GM12874 (cell line): ENCODE measurements around the gene B9D2.

Source experiments
- TF ChIP-seq, protein P1 (sequence below): IDR thresholded peaks from 2 replicates; pipeline ENCODE4 v1.5.1; 2011; ENCODE audit warnings: low read depth, mild to moderate bottlenecking, control low read depth, low read length, moderate library complexity; ENCODE audit not compliant: insufficient read depth

The B9D2 gene

DNA sequence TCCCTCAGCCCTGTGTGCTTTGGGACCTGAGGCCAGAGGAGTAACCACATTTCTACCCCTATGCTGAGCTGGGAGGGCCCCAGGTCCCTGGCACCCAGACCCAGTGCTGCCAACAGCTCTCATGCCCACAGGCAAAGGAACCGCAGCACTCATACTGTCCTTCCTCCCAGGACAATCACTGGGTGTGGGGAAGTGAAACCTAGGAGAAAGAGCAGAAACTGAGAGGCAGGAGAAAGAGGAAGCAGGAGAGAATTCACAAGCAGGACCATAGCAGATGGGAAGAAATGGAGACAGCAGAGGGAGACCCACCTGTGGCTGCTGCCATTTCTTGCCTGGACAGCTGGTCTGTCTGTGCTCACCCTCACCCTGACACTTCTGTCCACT lies 35.1 kb downstream of the B9D2 start:
- TF ChIP-seq, protein P1, sequence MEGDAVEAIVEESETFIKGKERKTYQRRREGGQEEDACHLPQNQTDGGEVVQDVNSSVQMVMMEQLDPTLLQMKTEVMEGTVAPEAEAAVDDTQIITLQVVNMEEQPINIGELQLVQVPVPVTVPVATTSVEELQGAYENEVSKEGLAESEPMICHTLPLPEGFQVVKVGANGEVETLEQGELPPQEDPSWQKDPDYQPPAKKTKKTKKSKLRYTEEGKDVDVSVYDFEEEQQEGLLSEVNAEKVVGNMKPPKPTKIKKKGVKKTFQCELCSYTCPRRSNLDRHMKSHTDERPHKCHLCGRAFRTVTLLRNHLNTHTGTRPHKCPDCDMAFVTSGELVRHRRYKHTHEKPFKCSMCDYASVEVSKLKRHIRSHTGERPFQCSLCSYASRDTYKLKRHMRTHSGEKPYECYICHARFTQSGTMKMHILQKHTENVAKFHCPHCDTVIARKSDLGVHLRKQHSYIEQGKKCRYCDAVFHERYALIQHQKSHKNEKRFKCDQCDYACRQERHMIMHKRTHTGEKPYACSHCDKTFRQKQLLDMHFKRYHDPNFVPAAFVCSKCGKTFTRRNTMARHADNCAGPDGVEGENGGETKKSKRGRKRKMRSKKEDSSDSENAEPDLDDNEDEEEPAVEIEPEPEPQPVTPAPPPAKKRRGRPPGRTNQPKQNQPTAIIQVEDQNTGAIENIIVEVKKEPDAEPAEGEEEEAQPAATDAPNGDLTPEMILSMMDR, result no peak

DNA sequence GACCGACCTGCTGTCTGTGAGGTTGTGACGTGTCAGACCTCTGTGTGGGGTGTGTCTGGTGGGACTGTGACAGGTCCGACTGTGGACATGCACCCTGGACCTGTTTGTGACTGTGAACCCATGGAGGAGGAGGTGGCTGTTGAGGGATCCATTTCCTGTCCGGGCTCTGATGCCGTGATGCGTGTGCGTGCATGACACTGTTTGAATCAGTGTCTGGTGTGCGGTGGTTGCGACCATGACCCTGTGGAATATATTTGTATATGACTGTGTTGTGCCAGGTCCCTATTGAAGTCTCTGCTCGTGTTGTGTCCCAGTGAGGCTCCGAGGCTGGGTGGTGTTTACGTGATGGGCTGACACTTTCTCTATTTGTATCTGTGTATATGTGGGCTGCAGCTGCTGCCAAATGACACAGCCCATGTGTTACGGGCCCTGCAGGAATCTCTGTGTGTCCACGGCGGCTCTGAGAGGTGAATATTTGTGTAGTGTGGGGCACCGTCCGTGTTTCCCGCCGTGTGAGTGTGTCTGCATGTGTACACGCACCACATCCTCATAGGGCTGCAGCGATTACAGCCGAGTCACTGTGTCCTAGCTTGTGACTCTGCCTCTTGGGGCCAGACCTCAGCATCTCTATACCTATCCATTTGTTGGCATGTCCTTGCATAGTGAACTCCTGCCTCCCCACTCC lies 35.6 kb downstream of the B9D2 start:
- TF ChIP-seq, protein P1, result no peak

DNA sequence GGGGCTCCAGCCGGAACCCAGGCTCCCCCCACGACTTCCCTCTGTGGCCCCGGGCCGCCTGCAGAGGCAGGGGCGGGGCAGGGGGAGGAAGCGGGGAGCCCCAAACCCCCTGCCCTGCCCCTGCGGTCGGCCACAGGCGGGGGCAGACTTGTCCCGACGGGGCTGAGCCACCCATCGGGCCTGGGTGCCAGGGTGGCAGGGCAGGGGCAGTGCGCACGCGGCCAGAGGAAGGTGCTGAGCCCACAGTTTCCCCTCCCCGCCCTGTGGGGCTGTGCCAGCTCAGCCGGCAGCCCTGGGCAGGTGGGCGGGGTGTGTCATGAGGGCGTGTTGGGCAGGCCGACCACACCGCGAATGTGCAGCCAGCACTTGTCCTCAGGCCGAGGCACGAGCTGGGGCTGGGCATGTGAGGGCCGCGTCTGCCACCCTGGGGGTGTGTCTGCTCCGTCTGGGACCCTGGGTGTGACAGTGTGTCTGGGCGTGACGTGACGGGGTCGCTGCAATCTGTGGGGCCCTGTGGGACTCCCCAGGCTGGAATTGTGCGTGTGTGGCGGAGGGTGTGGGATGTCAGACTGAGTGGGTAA lies 36.3 kb downstream of the B9D2 start:
- TF ChIP-seq, protein P1, result no peak

DNA sequence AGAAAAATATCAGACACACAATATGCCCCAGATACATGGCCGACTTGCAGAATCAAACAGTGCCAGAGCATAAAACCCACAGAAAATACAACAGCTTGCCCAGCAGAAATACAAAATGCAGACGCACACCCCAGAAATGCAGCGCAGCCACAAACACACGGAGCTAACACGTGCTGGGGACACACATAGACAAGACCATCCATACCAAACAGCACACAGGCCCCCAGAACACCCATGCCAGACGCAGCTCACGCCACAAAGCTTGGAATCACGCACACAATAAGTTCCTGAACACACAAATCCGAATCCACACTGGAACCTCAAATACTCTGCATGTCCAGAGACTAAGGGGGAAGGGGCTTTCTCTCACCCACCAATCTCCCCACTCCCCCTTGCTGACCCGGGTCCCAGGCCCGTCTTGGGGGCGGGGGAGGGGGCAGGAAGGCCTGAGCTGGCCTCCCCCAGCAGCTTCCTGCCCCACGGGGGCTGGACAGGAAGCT lies 36.8 kb downstream of the B9D2 start:
- TF ChIP-seq, protein P1, result no peak

DNA sequence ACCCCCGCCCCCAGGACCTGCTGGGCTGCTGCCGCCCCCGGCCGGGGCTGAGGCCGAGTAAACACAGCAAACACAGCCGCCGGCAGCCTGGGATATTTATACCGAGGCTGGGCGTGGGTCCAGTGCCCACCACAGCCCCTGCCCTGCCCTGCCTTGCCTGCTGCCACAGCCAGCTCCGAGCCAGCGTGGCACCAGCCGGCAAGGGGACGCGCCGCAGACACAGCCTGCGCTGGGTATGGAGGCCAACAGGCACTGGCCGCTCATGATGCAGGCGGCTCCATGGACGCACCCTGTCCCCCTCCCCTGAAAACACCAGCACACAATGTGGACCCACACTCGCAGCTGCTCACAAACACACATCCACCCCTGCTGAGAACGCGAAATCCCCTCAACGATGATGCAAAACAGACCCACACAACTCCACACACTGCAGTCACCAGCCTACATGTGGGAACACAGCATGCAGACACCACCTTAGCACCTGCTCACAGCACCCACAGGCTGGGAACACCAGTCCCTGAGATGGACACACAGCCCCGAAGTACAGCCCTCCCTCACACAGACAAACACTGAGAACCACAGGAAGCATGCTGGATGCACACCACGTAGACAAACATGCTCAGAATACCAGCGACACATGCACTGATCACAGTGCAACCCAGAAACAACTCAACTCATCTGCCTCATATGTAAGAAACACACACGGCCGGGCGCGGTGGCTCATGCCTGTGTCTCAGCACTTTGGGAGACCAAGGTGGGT lies 37.8 kb downstream of the B9D2 start:
- TF ChIP-seq, protein P1, result no peak

DNA sequence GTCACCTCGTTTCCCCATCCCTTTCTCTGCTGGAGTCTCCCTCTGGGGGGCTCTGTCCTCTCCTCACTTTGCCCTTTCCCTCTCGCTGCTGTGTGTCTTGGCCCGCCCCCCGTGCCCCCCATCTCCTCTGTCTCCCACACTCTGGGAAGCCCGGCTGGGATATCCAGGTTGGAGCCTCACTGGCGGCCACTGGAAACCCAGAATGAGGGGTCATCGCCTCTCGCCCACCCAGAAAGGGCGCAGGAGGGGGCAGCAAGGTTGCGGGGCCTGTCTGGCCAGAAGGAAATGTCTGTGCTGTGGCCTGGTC lies 38.4 kb downstream of the B9D2 start:
- TF ChIP-seq, protein P1, result no peak

DNA sequence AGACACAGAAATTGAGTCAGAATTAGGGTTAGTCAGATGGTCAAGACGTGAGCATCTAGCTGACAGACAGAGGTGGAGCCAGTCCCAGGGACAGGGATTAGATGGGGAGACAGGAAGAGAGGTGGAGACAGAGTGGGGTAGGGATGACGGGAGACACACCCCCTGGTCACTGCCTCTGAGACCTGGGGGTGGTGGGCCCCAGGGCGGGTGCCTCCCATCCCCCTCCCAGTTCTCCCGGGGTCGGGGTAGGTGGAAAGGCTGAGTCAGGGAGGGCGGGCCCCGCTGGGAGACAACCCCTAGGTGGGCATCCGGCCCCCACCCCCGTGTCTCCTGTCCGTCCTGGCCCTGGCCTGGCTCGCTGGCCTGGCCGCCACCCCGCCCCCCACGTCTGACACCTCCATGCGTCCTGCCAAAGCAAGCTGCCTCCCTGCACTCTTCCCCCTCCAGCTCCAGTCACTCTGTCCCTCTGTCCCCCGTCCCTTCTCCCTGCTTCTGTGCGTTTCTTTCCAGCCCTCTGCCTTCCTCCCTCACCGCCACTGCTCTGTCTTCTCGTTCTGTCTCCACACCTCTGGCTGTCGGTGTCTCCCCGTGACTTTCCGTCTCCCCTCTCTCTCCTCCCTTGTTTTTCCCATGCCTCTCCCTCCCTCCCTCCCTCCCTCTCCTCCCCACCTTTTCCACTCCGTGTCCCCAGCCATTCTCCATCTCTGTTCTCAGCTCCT lies 38.9 kb downstream of the B9D2 start:
- TF ChIP-seq, protein P1, result no peak
